A673 (cell line): ENCODE measurements around the gene VPS52. TPM values are rescaled to one million over a fixed set of nuclear protein-coding genes. Genes with fewer than 3 reads are reported as not detected.

ENCODE experiments used
- BruUV-seq: library from RNA; stranded (reverse); fragments of 400-500 nt; replicated peaks from 2 replicates; lab custom pipeline; 2021; lab: Mats Ljungman, UMichigan
- CTCF ChIA-PET: fragments of 300-600 bp; sonication (Branson Sonifier 250); formaldehyde crosslinking; loops from one replicate; lab custom pipeline; 2022; ENCODE audit warnings: antibody characterized with exemption; lab: Charles Lee
- POLR2A ChIA-PET: fragments of 300-600 bp; sonication (Branson Sonifier 250); formaldehyde crosslinking; loops from one replicate; lab custom pipeline; 2022; ENCODE audit warnings: antibody characterized with exemption; ENCODE audit not compliant: low non-redundant PET; lab: Charles Lee
- DNase-seq: peaks from one replicate; pipeline ENCODE4 v3.0.0-alpha.2; 2015; ENCODE audit warnings: low spot score
- H3K27ac ChIP-seq: fragments of 200-600 bp; sonication (generic); 2 replicates; pipeline ENCODE4 v1.5.1; 2016; ENCODE audit warnings: mixed run types, low read depth, mild to moderate bottlenecking, mixed read lengths, antibody characterized with exemption, low read length; ENCODE audit not compliant: poor library complexity, severe bottlenecking
- H3K27me3 ChIP-seq: fragments of 200-600 bp; sonication (generic); replicated peaks from 2 replicates; pipeline ENCODE4 v1.6.1; 2017; ENCODE audit warnings: mixed run types, low read depth, mild to moderate bottlenecking, mixed read lengths, antibody characterized with exemption, low read length; ENCODE audit not compliant: insufficient read depth, poor library complexity
- H3K36me3 ChIP-seq: fragments of 200-600 bp; sonication (generic); 2 replicates; pipeline ENCODE4 v1.6.1; 2016; ENCODE audit warnings: mixed run types, mild to moderate bottlenecking, mixed read lengths, antibody characterized with exemption, low read length; ENCODE audit not compliant: insufficient read depth, poor library complexity, severe bottlenecking
- H3K4me1 ChIP-seq: fragments of 200-600 bp; sonication (generic); 2 replicates; pipeline ENCODE4 v1.6.1; 2017; ENCODE audit warnings: mixed run types, mild to moderate bottlenecking, mixed read lengths, antibody characterized with exemption, low read length; ENCODE audit not compliant: insufficient read depth, poor library complexity, severe bottlenecking
- H3K4me3 ChIP-seq: fragments of 200-600 bp; sonication (generic); 2 replicates; pipeline ENCODE4 v1.5.1; 2016; ENCODE audit warnings: low read depth, mixed run types, mild to moderate bottlenecking, mixed read lengths, low read length; ENCODE audit not compliant: poor library complexity, severe bottlenecking
- H3K9me3 ChIP-seq: fragments of 200-600 bp; sonication (generic); 2 replicates; pipeline ENCODE4 v1.6.1; 2016; ENCODE audit warnings: mixed run types, low read depth, mild to moderate bottlenecking, mixed read lengths, antibody characterized with exemption, low read length; ENCODE audit not compliant: poor library complexity, severe bottlenecking
- CTCF ChIP-seq: fragments of 300-800, 200-600 bp; sonication (generic); conservative IDR thresholded peaks from 2 replicates; pipeline ENCODE4 v1.5.1; 2017; ENCODE audit warnings: low read depth, mild to moderate bottlenecking, antibody characterized with exemption, low read length, moderate library complexity, mixed read lengths
- EZH2 ChIP-seq: fragments of 200-600 bp; sonication (generic); IDR thresholded peaks from 2 replicates; pipeline ENCODE4 v1.6.1; 2017; ENCODE audit warnings: borderline replicate concordance, low read depth, mild to moderate bottlenecking, mixed read lengths, antibody characterized with exemption, low read length; ENCODE audit not compliant: poor library complexity, severe bottlenecking
- intact Hi-C: fragments of 100-400 bp; cut with micrococcal nuclease; formaldehyde crosslinking; loops from one replicate; pipeline ENCODE4 v1.10.0; 2022; ENCODE audit not compliant: unreplicated experiment
- microRNA-seq: library from miRNA; unstranded; fragments of <30 nt; microRNA quantifications from one replicate; pipeline ENCODE4 v1.2.0, GENCODE V29; 2021
- total RNA-seq: library from RNA; stranded (reverse); gene quantifications from 2 replicates; pipeline ENCODE4 v1.2.3, GENCODE V29; 2021

Gene VPS52
- total RNA-seq, 1 experiment from 2014 or later = 58.2 TPM

GRCh38 chr6:33201147-33201545 is 70.5 kb downstream of the VPS52 start:
- Histone ChIP-seq H3K4me1 (peaks cover 32% of the 10 kb centered on the region), H3K9me3 (no peaks in the 10 kb centered on the region), H3K4me3 (peak overlapping the region; percentile 80), H3K36me3 (peaks cover 40% of the 10 kb centered on the region), H3K27ac (peak overlapping the region; percentile 95), H3K27me3 (no peaks in the 10 kb centered on the region)
- intact Hi-C loops = loop anchor here (2.0 to 10.0 kb wide), 3 partner anchors 48 to 194 kb away; partner anchors contain the start of genes KIFC1 and RGL2
- TF ChIP-seq CTCF (no peak), EZH2 (no peak)
- DNase-seq = no peak
- CTCF ChIA-PET = no interaction called here
- POLR2A ChIA-PET = no interaction called here
- BruUV-seq = TSS peak; percentile 75

Small RNAs within 50 kb of the gene (microRNA-seq; reads per million reads assigned to microRNA genes)
- gene MIR219A1 (35.9 reads per million, percentile 51 among the genes with 10 or more reads in this experiment), gene MIR6834 (not detected), gene MIR6873 (not detected)

Other genes starting within 250 kb of the VPS52 start
- 0.35 and 0.43 TPM in 2 replicates for gene HLA-DPA1, start 198.2 kb downstream of the VPS52 start, total RNA-seq
- gene HLA-DPB1, start 195.9 kb downstream of the VPS52 start, total RNA-seq = 2.3 and 2.7 TPM in 2 replicates
- gene COL11A2, start 79.4 kb downstream of the VPS52 start, total RNA-seq = 1.6 and 1.9 TPM in 2 replicates
- 42.7 and 43.6 TPM in 2 replicates for gene RXRB, start 71.2 kb downstream of the VPS52 start, total RNA-seq
- 119 and 124 TPM in 2 replicates for gene SLC39A7, start 71.0 kb downstream of the VPS52 start, total RNA-seq
- gene HSD17B8, start 67.2 kb downstream of the VPS52 start, total RNA-seq = 5.9 and 11.0 TPM in 2 replicates
- gene RING1, start 63.4 kb downstream of the VPS52 start, total RNA-seq = 43.3 and 47.5 TPM in 2 replicates
- 1,781 and 1,852 TPM in 2 replicates for gene RPS18, start 199 bp upstream of the VPS52 start, total RNA-seq
- gene B3GALT4, start 5.2 kb upstream of the VPS52 start, total RNA-seq = 4.0 TPM in 2 replicates
- 85.1 and 97.9 TPM in 2 replicates for gene WDR46, start 17.4 kb upstream of the VPS52 start, total RNA-seq
- 70.0 and 83.4 TPM in 2 replicates for gene PFDN6, start 17.7 kb upstream of the VPS52 start, total RNA-seq
- 48.8 and 50.4 TPM in 2 replicates for gene RGL2, start 27.1 kb upstream of the VPS52 start, total RNA-seq
- 83.2 and 87.8 TPM in 2 replicates for gene TAPBP, start 42.2 kb upstream of the VPS52 start, total RNA-seq
- 11.3 and 13.2 TPM in 2 replicates for gene ZBTB22, start 45.9 kb upstream of the VPS52 start, total RNA-seq
- gene DAXX, start 51.1 kb upstream of the VPS52 start, total RNA-seq = 87.1 and 90.1 TPM in 2 replicates
- gene KIFC1, start 119.9 kb upstream of the VPS52 start, total RNA-seq = 123 and 133 TPM in 2 replicates
- 53.5 and 56.1 TPM in 2 replicates for gene PHF1, start 139.1 kb upstream of the VPS52 start, total RNA-seq
- 221 and 223 TPM in 2 replicates for gene CUTA, start 146.2 kb upstream of the VPS52 start, total RNA-seq
- gene SYNGAP1, start 148.2 kb upstream of the VPS52 start, total RNA-seq = 77.6 and 78.5 TPM in 2 replicates
- 14.6 and 16.9 TPM in 2 replicates for gene ZBTB9, start 182.7 kb upstream of the VPS52 start, total RNA-seq